GM18873 (cell line): Measurements from ENCODE around the gene TMC1.

Experiments
- ATAC-seq: cut with Tn5 transposase; IDR thresholded peaks from one replicate; pipeline ENCODE4 v1.9.1; 2021; ENCODE audit warnings: mild to moderate bottlenecking, moderate library complexity, moderate number of reproducible peaks; ENCODE audit not compliant: unreplicated experiment, low FRiP score

The TMC1 gene

DNA sequence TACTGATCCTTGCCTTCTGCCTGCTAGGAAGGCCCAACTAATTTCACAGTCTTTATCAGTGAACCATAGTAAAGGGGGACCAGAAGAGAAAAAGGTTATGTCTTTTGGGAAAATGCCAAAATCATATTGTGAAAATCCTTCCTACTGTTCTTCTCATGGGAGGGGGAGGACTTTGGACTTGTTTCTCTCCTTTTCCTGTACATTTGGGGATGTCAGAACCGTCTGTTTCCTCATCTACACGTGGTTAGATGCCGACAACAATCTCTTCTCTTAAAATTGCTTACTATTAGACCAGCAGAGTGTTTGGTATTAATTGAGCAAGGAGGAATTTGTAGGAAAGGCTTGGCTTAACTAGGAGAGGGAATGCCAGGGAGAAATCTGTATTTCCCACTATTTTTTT is 77.2 kb downstream of the TMC1 start:
- no peak for ATAC-seq

DNA sequence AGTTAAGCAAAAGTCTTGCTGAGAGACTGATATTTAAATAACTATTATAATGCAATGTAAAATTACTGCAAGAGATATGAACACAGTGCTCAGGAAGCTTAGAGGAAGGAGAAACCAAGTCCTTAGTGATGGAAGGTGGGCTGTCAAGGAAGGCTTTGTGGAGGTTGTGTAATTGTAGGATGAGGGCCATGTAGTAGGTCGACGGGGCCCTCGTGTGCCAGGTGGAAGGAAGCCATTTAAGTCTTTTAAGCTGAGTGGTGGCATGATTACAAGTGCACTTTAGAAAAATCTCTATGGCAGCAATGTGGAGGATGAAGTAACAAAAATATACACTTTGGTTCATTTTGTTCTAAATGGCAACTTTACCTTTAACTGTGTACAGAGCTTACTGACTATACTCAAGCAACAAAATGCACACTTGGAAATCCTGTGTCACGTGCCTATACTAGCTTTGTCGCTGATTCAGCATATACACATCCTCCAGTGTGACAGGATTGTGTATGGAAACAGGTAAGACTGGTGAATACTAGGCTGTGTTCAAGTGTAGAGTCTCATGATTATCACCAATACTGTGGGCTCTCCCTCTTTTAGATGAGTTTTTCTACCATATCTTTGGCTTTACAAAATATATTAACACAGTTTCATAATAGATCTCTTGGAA is 78.6 kb downstream of the TMC1 start:
- no peak for ATAC-seq

DNA sequence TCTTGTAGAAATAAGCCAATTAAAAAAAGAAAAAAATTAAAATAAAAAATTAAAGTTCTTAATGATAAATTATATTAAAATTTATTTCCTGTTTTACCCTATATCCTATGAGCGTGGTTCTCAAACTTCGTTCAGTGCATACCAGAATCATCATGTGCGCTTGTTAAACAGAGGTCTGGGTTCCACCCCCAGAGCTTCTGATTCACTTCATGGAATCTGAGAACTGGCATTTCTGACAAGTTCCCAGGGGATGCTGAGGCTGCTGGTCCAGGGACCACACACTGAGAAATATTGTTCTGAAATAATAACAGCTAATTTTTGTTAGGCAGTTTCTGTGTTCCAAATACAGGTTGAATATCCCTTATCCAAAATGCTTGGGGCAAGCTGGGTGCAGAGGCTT is 79.3 kb downstream of the TMC1 start:
- no peak for ATAC-seq

DNA sequence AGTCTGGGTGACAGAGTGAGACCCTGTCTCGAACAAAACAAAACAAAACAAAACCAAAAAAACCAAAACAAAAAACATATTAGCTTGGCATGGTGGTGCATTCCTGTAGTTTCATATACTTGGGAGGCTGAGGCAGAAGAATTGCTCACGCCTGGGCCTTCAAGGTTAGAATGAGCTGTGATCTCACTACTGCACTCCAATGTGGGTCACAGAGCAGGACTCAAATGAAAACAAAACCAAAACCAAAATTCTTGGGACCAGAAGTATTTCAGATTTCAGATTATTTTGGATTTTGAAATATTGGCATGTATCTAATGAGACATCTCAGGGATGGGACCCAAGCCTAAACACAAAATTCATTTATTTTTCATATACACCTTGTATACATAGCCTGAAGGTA is 80.2 kb downstream of the TMC1 start:
- ATAC-seq = no peak

DNA sequence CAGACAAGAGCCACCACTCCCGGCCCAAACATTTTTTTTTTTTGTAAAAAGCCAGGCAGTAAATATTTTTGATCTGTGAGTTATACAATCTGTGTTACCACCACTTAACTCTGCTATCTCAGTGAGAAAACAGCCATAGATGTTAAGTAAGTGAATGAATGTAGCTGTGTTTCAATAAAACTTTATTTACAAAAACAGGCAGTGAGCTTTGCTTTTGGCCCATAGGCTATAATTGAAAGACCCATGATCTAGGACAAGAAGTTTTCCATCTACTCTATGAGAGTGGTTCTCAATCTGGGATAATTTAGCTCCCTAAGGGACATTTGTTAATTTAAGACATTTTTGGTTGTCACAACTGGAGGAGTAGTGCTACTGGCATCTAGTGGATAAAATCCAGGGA is 91.0 kb downstream of the TMC1 start:
- ATAC-seq = no peak

DNA sequence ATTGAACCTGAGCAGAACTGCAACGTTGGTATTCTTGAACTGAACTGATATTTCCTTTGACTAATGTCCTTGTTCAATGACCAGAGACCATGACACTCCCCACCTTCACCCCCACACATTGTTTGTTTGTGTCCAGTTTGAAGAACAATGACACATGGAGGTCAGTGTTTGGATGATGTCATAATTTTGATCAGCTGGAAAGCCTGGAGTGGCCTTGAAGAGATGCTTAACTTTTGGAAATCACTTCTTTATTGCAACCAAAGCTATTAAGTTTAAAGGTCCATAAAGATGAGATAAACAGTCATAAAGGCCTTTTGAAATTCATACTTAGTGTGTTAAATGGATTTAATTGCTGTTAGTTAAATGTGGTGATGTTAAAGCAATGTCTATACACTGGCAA is 92.7 kb downstream of the TMC1 start:
- ATAC-seq = no peak

DNA sequence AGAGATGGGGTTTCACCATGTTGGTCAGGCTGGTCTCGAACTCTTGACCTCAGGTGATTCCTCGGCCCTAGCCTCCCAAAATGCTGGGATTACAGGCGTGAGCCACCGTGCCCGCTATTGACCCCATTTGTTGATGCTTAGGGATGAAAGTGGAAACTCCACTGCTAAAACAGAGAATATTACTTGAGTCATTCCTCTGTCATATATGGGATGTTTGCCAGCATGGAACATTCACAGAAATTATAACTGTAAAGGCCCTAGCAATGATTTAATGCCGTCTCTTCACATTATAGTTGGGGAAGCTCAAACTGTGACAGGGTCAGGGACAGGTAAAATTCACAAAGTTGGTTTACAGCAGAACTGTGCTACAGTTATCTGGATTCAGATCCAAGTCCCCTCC is 94.5 kb downstream of the TMC1 start:
- ATAC-seq = no peak

DNA sequence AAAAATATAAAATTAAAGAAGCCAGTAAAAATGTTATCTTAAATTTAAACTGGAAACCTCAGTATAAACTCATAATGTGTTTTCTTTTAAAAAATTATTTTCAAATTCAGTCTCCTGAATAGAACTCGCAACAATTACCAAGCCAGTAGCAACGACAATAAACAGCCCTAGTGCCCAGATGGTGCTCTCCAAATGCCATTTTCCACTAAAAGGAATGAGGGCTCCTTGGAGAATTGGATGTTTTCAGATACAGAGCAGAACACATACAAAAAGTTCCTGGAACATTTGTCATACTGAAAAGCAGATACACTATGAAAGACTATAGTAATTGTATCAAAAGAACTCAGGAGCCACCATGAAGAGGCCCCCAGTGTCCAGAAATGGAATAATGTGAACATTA is 97.4 kb downstream of the TMC1 start:
- no peak for ATAC-seq

DNA sequence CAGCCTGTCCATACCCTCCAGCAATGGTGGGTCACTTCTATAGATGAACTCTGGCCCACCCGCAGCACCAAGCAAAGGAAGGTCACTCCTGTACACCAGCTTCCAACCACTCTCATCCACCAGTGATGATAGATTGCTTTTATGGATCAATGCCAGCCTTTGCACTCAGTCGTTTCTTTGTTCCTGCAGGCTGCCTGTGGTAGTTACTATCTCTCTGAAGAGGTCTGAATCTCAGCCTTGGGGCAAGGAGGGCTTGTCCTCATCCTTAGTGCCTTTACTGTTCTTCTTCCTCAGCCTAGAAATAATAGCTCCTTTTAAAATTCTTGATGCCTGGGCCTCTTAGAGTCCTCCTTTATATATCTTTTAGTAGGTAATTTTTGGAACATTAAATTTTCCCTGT is 100.8 kb downstream of the TMC1 start:
- no peak for ATAC-seq

DNA sequence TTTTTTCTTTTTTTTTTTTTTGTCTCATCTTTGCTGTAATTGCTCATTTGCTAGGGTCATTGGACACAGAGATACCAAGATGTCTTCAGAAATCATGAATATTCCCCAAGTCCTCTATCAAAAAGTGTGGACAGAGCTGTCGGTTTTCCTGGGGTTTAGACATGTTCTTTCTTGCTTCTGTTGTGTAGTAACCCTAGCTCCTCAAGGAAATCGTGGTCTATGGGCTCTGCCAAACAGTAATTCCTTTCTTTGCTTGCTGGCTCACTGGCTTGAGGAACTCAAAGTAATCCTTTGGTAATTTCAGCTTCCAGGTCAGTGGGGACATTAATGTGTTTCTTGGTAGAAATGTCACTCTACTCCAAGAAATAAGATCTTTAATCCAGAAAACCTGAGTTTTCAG is 101.7 kb downstream of the TMC1 start:
- no peak for ATAC-seq

DNA sequence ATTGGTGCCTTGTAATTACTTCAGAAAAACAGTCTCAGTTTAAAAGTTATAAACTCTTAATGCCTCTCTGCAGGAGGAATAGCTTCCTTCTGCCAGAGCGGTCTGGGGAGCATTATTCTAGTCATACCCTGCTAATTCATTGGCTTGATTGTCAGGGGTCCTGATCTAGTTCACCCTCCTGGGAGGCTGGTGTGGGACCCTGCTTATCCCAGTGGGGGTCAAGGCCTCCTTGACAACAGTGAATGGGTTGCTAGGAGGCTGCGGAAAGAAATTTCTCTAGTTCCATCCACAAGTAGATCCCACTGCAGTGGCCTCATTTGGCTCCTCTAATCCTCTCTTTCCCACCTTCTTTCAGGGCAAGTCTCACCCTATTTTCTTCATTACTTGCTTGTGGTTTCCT is 105.7 kb downstream of the TMC1 start:
- ATAC-seq = no peak

DNA sequence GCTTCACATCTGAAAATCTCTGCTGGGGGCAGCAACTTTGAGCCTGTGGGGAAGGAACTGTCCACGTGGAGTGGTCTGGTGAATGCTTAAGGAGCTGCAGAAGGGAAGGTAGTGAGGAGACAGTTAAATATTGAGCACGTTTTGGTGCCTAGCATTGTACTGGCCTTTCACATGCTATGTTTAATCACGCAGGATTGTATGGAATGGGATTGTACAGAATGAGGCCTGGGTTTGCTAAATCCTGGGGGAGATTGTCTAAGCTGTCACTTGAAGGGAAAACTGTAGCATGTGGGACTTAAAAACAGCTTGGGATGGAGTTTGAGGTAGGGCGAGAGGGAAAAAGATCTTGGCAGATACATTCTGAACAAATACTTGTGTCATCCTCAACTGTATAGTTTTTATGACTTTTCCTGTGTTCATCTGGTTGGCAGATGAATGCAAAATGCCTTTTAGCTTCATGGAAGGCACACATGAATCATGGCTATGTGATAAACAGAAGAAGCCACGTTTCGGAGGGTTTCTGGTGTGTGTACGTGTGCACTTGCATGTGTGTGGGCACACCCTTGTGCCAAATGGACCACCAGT is 106.6 kb downstream of the TMC1 start:
- no peak for ATAC-seq

DNA sequence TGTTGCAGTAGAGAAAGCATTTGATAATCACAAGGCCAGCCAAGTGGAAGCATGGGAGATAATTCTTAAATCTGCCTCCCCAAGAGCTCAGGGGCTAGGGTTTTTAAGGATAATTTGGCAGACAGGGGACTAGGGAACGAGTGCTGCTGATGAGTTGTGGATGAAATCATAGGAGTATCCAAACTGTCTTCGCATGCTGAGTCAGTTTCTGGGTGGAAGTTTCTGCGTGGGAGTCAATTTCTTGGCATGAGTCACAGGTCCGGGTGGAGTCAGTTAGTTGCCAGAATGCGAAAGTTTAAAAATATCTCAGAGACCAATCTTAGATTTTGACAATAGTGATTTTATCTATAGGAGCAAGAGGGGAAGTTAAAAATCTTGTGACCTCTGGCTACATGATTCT is 112.6 kb downstream of the TMC1 start:
- no peak for ATAC-seq

DNA sequence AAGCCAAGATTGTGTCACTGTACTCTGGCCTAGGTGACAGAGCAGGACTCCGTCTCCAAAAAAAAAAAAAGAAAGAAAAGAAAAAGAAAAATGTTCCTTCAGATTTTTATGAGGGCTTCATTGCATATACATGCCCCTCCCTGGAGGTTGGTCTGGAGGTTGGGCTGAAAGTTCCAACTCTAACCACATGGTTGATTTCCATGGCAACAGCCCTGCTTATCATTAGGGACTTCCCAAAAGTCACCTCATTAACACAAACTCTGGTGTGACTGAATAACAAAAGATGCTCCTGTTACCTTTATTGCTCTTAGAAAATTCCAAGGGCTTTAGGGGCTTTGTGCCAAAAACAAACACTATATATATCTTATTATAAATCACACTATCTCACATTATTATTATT is 113.8 kb downstream of the TMC1 start:
- ATAC-seq = peak; percentile 99

DNA sequence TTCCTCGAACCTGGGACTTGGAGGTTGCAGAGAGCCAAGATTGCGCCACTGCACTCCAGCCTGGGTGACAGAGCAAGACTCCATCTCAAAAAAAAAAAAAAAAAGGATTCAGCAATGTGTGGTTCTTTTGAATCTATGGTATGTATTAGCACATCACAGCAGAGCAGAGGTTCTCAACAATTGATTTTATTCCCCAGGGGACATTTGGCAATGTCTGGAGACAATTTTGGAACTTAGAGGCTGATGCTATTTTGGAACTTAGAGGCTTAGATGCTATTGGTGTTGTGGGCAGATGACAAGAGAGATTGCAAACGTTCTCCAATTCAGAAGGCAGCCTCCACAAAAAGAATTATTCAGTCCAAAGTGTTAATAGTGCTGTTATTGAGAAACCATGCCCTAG is 115.2 kb downstream of the TMC1 start:
- ATAC-seq = no peak

DNA sequence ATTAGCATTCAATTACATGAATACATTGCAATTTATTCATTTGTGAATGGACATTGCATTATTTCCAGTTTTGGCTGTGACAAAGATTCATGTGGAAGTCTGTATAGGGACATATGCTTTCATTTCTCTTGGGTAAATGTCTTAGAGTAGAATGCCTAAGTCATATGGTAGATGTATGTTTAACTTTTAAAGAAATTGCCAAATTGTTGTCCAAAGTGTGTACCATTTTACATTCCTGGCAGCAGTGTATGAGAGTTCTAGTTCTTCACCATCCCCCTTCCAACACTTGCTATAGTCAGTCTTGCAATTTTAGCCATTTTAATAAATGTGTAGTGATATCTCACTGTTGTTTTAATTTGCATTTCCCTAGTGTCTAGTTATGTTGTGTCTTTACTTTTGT is 122.2 kb downstream of the TMC1 start:
- no peak for ATAC-seq

DNA sequence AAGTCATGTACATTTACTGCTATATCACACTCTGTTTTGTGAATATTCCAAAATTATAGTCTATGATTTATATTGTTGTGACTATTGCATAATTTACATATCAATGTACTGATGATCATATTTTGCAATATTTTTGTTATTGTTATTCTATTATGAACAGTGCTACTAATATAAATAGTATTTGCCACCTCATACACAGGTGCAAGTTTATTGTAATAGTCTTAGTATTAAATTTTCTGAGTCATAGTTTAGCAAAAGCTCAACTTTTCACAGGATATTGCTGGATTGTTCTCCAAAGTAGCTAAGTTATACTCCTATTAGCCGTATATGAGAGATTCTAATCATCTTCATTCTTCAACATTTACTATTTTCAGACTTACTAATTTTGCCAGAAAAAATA is 124.7 kb downstream of the TMC1 start:
- no peak for ATAC-seq

DNA sequence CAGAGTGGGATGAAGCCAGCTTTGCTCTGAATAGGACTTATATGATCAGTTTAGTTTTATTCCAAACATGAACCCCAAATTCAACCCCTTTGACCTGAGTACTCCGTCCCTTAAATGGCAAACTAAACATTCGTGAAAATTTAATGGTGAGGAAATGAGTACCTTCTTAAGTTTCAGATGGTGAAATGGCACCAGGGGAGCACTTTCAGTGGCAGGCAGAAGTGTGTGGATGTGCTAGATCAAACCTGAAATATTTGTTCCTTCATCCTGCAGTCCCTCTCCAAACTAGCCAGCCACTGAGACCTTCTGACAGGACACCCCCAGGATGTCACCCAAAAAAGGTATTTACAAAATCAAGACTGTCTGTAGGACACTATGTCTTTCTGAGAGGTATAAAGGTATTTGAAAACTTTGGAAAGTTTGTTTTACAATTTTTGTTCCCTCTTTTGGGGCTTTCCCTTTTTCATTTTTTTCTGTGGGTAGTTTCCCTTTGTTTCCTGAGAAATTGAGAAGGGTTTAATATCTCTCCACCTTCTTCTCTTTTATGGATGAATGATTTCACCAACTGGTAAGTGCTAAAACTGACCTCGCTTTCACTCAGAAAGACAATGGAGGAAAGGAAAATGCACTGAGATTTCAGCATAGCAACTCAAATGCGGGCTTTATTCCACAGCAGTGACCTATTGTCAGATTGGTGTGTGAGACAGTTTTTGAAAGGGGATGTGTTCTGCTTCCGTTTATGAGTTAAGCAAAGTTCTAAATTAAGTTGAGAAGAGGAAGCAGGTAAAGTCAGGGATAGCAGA is 127.1 kb downstream of the TMC1 start:
- no peak for ATAC-seq

DNA sequence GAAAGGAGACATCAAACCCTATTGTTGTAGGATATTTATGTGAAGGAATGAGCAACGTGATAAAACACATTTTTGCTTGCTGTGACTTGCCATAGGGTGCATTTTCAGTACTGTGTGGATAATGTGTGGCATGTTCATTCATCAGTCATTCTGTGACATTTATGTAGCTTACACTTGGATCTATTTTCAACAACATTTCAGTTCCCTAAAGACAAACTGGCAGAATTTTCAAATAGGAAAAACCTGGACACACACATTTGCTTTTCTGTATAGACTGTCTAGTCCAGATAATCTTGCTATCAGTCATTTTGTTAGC is 127.7 kb downstream of the TMC1 start:
- ATAC-seq = no peak

DNA sequence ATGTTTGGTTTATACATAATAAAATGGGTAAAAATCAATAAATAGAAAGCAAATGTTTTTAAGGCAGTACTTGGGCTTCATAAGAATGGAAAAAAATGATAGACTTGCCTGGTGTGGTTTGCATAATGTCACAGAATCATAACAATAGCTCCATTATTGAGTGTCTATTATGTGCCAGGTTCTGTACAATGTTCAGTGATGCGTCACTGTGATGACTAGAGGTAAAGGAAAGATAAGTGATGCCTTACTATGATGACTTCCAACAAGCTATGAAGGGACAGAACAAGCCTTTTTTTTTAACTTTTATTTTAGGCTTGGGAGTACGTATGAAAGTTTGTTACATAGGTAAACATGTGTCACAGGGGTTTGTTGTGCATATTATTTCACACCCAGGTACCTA is 128.8 kb downstream of the TMC1 start:
- ATAC-seq = no peak

DNA sequence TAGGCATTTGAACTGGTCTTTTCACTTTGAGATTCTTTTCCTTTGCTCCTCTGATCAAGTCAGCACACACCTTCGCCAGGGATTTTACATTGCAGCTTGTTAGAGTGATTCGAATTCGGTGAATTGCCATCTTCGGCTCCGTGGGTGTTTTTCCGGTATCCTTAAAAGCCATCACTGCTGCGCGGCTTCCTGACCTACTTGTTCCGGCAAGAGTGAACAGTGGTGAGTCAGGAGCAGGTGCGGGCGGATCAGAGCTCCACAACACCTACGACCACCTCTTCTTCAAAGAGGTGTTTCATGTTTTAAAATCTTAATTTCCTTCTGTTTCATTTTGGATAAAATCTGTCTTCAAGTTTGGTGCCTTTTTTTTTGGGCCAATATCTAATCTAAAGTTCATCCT is 134.6 kb downstream of the TMC1 start:
- ATAC-seq = no peak

DNA sequence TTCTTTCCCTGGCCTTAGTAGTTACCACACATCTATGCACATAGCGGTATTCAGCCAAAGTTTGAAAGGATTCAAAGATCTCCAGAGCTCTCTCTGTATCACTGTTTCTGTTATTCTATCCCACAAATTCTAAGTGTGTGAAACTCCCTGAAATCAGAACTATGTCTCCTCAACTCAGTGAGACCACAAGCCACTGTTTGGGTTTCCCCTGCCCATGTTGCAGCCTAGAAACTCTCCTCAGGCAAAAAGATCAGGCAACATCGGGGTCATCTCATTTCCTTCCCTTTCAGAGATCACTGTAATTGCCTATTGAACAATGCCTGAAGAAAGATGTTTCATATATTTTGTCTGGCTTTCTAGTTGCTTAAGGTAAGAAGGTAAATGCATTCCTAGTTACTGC is 135.6 kb downstream of the TMC1 start:
- no peak for ATAC-seq
